ENCODE data around the gene COA3.
A peak's percentile ranks its signal among the peaks of the same experiment; 100 is the strongest.
"Not testable (repeated sequence)": the region's sequence is repeated elsewhere in the genome, so short reads cannot be mapped to it uniquely, and the experiment has no call there.

COA3 gene

GRCh38 chr17:42782166-42783061 lies 16.1 kb downstream of the COA3 start:
- no peak for DNase-seq

- DNase-seq = no peak
Observed at GRCh38 chr17:42781639-42782165, 16.8 kb downstream of the COA3 start.

GRCh38 chr17:42780851-42781638 lies 17.5 kb downstream of the COA3 start:
- DNase-seq = no peak

- no peak for DNase-seq
Observed at GRCh38 chr17:42779936-42780850, 18.3 kb downstream of the COA3 start, which contains the start of gene WNK4. WNK4 (plus strand) TSS chr17:42780610; CDS start chr17:42780699, 89 bp downstream.

GRCh38 chr17:42779304-42779935 lies 19.1 kb downstream of the COA3 start:
- no peak for DNase-seq

- no peak for DNase-seq
Observed at GRCh38 chr17:42778570-42778969, 19.9 kb downstream of the COA3 start.

GRCh38 chr17:42775534-42776098 lies 22.9 kb downstream of the COA3 start:
- DNase-seq = no peak

- no peak for DNase-seq
Observed at GRCh38 chr17:42774066-42774745, 24.3 kb downstream of the COA3 start.

- peak in 50 of 51 donors; percentile 30 to 87 (median 68) for DNase-seq
Observed at GRCh38 chr17:42773290-42774035, 25.0 kb downstream of the COA3 start, which contains the start of gene VPS25. VPS25 (plus strand) TSS chr17:42773449; CDS start chr17:42773476, 27 bp downstream.

- DNase-seq = no peak
Observed at GRCh38 chr17:42772945-42773289, 25.6 kb downstream of the COA3 start.

- DNase-seq = not testable (repeated sequence)
Observed at GRCh38 chr17:42769964-42770363, 28.5 kb downstream of the COA3 start.

- DNase-seq = not testable (repeated sequence)
Observed at GRCh38 chr17:42768006-42768405, 30.5 kb downstream of the COA3 start.

GRCh38 chr17:42767512-42767911 lies 31.0 kb downstream of the COA3 start:
- no peak for DNase-seq

- DNase-seq = no peak
Observed at GRCh38 chr17:42766124-42766523, 32.4 kb downstream of the COA3 start.

GRCh38 chr17:42761638-42762037 lies 36.9 kb downstream of the COA3 start:
- no peak for DNase-seq

- no peak for DNase-seq
Observed at GRCh38 chr17:42760652-42761581, 37.6 kb downstream of the COA3 start, which contains the start of gene RAMP2. RAMP2 (plus strand) TSS chr17:42761227; CDS start chr17:42761262, 35 bp downstream.

GRCh38 chr17:42759982-42760651 lies 38.4 kb downstream of the COA3 start:
- DNase-seq = no peak

Measured in hypothalamus (tissue), 51 donors.